ENCODE results near the gene LEUTX. TPM values are rescaled to one million over a fixed set of nuclear protein-coding genes. Genes with fewer than 3 reads are reported as not detected.
A peak's percentile ranks its signal among the peaks of the same experiment; 100 is the strongest.

The LEUTX gene
- total and polyA plus RNA-seq, 2 experiments from 2014 or later = not detected

DNA sequence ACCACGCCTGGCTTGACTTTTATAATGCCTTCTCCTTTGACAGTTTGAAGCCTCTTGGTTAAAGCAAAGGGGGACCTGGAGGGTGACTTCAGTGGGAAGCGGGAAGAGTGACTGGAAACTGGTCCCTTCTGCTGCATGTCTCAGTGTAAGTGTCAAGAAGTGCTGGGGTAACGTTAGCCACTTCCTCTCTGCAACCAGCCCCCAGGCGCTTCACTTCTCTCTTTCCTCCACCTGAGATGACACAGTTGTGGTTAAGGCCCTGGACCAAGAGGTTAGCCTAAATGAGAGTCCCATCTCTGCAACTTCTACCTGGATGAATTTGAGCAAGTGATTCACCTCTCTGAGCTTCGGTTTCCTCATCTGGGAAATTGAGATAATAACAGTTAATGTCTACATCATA is 16.3 kb downstream of the LEUTX start (continued):
- TF ChIP-seq, protein P1, sequence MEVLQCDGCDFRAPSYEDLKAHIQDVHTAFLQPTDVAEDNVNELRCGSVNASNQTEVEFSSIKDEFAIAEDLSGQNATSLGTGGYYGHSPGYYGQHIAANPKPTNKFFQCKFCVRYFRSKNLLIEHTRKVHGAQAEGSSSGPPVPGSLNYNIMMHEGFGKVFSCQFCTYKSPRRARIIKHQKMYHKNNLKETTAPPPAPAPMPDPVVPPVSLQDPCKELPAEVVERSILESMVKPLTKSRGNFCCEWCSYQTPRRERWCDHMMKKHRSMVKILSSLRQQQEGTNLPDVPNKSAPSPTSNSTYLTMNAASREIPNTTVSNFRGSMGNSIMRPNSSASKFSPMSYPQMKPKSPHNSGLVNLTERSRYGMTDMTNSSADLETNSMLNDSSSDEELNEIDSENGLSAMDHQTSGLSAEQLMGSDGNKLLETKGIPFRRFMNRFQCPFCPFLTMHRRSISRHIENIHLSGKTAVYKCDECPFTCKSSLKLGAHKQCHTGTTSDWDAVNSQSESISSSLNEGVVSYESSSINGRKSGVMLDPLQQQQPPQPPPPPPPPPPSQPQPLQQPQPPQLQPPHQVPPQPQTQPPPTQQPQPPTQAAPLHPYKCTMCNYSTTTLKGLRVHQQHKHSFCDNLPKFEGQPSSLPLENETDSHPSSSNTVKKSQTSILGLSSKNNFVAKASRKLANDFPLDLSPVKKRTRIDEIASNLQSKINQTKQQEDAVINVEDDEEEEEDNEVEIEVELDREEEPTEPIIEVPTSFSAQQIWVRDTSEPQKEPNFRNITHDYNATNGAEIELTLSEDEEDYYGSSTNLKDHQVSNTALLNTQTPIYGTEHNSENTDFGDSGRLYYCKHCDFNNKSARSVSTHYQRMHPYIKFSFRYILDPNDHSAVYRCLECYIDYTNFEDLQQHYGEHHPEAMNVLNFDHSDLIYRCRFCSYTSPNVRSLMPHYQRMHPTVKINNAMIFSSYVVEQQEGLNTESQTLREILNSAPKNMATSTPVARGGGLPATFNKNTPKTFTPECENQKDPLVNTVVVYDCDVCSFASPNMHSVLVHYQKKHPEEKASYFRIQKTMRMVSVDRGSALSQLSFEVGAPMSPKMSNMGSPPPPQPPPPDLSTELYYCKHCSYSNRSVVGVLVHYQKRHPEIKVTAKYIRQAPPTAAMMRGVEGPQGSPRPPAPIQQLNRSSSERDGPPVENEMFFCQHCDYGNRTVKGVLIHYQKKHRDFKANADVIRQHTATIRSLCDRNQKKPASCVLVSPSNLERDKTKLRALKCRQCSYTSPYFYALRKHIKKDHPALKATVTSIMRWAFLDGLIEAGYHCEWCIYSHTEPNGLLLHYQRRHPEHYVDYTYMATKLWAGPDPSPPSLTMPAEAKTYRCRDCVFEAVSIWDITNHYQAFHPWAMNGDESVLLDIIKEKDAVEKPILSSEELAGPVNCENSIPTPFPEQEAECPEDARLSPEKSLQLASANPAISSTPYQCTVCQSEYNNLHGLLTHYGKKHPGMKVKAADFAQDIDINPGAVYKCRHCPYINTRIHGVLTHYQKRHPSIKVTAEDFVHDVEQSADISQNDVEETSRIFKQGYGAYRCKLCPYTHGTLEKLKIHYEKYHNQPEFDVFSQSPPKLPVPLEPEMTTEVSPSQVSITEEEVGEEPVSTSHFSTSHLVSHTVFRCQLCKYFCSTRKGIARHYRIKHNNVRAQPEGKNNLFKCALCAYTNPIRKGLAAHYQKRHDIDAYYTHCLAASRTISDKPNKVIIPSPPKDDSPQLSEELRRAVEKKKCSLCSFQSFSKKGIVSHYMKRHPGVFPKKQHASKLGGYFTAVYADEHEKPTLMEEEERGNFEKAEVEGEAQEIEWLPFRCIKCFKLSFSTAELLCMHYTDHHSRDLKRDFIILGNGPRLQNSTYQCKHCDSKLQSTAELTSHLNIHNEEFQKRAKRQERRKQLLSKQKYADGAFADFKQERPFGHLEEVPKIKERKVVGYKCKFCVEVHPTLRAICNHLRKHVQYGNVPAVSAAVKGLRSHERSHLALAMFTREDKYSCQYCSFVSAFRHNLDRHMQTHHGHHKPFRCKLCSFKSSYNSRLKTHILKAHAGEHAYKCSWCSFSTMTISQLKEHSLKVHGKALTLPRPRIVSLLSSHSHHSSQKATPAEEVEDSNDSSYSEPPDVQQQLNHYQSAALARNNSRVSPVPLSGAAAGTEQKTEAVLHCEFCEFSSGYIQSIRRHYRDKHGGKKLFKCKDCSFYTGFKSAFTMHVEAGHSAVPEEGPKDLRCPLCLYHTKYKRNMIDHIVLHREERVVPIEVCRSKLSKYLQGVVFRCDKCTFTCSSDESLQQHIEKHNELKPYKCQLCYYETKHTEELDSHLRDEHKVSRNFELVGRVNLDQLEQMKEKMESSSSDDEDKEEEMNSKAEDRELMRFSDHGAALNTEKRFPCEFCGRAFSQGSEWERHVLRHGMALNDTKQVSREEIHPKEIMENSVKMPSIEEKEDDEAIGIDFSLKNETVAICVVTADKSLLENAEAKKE (CRISPR knock-in tag; IDR thresholded peaks at IDR 0.05) = no peak
- TF ChIP-seq STAT1 (IDR thresholded peaks at IDR 0.05; ENCODE audit: unreplicated experiment) = no peak

DNA sequence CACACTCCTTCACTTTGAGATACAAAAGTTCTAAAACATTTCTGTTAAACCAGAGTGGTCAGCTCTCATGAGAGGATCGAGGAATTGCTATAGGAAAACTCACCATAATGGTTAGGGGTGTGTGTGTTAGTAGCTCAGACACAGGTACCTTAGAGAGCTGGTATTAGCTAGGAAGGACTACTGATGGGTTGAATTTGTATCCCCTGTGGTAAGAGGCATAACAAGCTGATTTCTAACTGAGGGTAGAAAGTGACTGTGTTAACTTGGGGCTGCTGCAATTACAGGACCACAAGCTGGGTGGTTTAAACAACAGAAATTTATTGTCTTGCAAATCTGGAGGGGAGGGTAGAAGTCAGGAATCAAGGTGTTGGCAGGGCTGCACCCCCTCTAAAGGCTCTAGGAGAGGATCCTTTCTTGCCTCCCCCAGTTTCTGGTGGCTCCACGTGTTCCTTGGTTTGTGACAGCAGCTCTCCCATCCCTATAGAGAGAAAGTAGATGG is 17.4 kb downstream of the LEUTX start:
- Mint-ChIP-seq H3K4me1 (peaks cover 26% of the 10 kb centered on the region), H3K9me3 (no peaks in the 10 kb centered on the region), H3K27me3 (ENCODE audit: insufficient read depth, low read depth, poor library complexity) (no peaks in the 10 kb centered on the region), H3K4me3 (no peak overlapping the region), H3K27ac (peak overlapping the region; percentile 62; the same call in 1 of the 2 replicates), H3K36me3 (ENCODE audit: low read depth) (no peaks in the 10 kb centered on the region)
- peak overlapping the region; percentile 53; the same call in 1 of the 2 replicates for H2AFZ ChIP-seq
- H3K27me3 ChIP-seq (ENCODE audit: insufficient read depth) = no peaks in the 10 kb centered on the region
- no peaks in the 10 kb centered on the region for H4K20me1 ChIP-seq (replicated peaks; ENCODE audit: insufficient read depth)
- no peaks in the 10 kb centered on the region for H3K9me2 ChIP-seq (ENCODE audit: insufficient read depth)
- H3K4me2 ChIP-seq = peak overlapping the region; percentile 49
- peaks cover 19% of the 10 kb centered on the region for H3K4me1 ChIP-seq (ENCODE audit: insufficient read depth)
- peak; percentile 54 for ATAC-seq
- H3K4me3 ChIP-seq = no peak overlapping the region
- no peaks in the 10 kb centered on the region for H3K36me3 ChIP-seq (ENCODE audit: insufficient read depth)
- H3F3A ChIP-seq (replicated peaks; ENCODE audit: low read depth) = no peaks in the 10 kb centered on the region
- H3K79me2 ChIP-seq (replicated peaks; ENCODE audit: insufficient read depth) = no peaks in the 10 kb centered on the region
- TF ChIP-seq CREB1 (CRISPR knock-in tag; IDR thresholded peaks at IDR 0.05; ENCODE audit: low read depth) (no peak), POLR2AphosphoS5 (IDR thresholded peaks at IDR 0.05; ENCODE audit: low read depth) (0 out of 2 replicates have a peak, but pooled peaks have one; percentile 40), STAT1 (IDR thresholded peaks at IDR 0.05; ENCODE audit: unreplicated experiment) (no peak)
- TF ChIP-seq, protein P1 (CRISPR knock-in tag; IDR thresholded peaks at IDR 0.05) = no peak
- TF ChIP-seq, protein P2, sequence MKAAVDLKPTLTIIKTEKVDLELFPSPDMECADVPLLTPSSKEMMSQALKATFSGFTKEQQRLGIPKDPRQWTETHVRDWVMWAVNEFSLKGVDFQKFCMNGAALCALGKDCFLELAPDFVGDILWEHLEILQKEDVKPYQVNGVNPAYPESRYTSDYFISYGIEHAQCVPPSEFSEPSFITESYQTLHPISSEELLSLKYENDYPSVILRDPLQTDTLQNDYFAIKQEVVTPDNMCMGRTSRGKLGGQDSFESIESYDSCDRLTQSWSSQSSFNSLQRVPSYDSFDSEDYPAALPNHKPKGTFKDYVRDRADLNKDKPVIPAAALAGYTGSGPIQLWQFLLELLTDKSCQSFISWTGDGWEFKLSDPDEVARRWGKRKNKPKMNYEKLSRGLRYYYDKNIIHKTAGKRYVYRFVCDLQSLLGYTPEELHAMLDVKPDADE (IDR thresholded peaks at IDR 0.05) = no peak
- peak; percentile 37 for DNase-seq (ENCODE audit: low spot score)
- H3K27ac ChIP-seq (ENCODE audit: low read depth) = no peak overlapping the region
